Sigmoid colon (tissue), 4 donors: ENCODE data around the gene SIDT1.

Source experiments
- POLR2A ChIP-seq, 2 donors: fragments of 450-650 bp; IDR thresholded peaks; one replicate each; pipeline ENCODE4 v1.6.1; 2016; ENCODE audit warnings: antibody characterized with exemption in 2 of 2, mild to moderate bottlenecking in 2 of 2, moderate library complexity in 2 of 2
- POLR2AphosphoS5 ChIP-seq, 4 donors: sonication (generic); formaldehyde crosslinking; IDR thresholded peaks; one replicate each; pipeline ENCODE4 v1.6.1; 2017; ENCODE audit warnings: antibody characterized with exemption in 4 of 4
- TF ChIP-seq, protein P1 (sequence below), 4 experiments: fragments of 450-650 bp in 3 of 4; fragments of 200-600 bp in 1 of 4; IDR thresholded peaks; one replicate each; pipeline ENCODE4 v1.5.1; 2016 to 2019; ENCODE audit warnings: antibody characterized with exemption in 4 of 4, mild to moderate bottlenecking in 3 of 4, moderate library complexity in 2 of 4

DNA sequence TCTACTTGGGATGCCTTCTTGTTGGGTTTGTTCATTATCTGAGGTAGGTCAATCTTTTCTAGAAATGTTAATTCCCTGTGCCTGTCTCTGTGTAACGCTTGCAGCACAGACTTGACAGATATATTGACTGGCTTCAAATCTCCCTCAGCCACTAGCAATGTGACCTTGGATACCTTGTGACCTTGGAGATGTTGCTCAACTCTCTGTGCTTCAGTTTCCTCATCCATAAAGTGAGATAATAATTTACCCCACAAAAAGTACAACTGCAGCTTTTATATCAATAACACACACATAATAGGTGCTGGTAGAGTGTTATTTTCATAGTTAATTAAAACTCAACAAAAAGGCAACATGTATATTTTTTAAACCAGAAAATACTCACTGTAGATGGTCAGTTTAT is 52.9 kb downstream of the SIDT1 start:
- TF ChIP-seq POLR2A (IDR thresholded peaks at IDR 0.05), result no peak
- TF ChIP-seq, protein P1, sequence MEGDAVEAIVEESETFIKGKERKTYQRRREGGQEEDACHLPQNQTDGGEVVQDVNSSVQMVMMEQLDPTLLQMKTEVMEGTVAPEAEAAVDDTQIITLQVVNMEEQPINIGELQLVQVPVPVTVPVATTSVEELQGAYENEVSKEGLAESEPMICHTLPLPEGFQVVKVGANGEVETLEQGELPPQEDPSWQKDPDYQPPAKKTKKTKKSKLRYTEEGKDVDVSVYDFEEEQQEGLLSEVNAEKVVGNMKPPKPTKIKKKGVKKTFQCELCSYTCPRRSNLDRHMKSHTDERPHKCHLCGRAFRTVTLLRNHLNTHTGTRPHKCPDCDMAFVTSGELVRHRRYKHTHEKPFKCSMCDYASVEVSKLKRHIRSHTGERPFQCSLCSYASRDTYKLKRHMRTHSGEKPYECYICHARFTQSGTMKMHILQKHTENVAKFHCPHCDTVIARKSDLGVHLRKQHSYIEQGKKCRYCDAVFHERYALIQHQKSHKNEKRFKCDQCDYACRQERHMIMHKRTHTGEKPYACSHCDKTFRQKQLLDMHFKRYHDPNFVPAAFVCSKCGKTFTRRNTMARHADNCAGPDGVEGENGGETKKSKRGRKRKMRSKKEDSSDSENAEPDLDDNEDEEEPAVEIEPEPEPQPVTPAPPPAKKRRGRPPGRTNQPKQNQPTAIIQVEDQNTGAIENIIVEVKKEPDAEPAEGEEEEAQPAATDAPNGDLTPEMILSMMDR (IDR thresholded peaks at IDR 0.05), result no peak
- TF ChIP-seq POLR2AphosphoS5 (IDR thresholded peaks at IDR 0.05), result no peak
